Measurements from ENCODE around the gene PARD3B. TPM values are rescaled to one million over a fixed set of nuclear protein-coding genes. Genes with fewer than 3 reads are reported as not detected.

PARD3B gene
- polyA plus RNA-seq, 3 donors = not detected

DNA sequence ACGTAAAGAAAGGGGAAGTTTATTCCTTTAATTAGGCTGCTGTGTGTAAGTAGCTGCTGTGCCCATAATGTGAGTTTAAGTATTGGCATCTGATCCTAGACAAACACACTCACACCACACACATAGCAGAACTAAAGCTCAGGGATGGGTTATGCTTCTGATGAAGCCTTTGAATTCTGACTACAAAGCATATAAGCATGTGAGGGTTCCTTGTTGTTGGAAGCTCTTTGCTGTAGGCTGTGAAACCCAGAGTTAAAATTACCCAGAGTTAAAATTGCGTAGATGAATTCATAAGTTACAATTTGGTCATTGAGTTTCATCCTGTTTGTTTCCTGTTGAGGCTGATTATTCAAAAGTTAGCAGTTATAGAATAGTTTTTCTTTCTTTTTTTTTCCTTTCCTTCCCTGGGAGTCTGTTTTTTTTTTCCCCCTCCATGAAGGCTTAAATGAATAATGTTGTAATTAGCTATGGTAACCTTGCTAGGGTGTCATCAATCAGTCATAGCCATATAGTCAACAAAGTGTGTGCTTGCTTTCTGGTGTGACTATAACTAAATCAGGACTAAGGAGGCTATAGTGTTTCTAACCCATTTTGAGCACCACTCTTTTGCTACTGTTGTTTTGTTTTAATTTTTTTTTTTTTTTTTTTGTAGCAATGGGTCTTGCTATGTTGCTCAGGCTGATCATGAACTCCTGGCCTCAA lies 426.1 kb downstream of the PARD3B start:
- TF ChIP-seq, protein P1, sequence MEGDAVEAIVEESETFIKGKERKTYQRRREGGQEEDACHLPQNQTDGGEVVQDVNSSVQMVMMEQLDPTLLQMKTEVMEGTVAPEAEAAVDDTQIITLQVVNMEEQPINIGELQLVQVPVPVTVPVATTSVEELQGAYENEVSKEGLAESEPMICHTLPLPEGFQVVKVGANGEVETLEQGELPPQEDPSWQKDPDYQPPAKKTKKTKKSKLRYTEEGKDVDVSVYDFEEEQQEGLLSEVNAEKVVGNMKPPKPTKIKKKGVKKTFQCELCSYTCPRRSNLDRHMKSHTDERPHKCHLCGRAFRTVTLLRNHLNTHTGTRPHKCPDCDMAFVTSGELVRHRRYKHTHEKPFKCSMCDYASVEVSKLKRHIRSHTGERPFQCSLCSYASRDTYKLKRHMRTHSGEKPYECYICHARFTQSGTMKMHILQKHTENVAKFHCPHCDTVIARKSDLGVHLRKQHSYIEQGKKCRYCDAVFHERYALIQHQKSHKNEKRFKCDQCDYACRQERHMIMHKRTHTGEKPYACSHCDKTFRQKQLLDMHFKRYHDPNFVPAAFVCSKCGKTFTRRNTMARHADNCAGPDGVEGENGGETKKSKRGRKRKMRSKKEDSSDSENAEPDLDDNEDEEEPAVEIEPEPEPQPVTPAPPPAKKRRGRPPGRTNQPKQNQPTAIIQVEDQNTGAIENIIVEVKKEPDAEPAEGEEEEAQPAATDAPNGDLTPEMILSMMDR (IDR thresholded peaks at IDR 0.05) = no peak
- no peaks in the 10 kb centered on the region for H3K36me3 Mint-ChIP-seq
- H3K27ac ChIP-seq (ENCODE audit: low read depth in 1 of 2, low read length in 2 of 2) = no peak overlapping the region

DNA sequence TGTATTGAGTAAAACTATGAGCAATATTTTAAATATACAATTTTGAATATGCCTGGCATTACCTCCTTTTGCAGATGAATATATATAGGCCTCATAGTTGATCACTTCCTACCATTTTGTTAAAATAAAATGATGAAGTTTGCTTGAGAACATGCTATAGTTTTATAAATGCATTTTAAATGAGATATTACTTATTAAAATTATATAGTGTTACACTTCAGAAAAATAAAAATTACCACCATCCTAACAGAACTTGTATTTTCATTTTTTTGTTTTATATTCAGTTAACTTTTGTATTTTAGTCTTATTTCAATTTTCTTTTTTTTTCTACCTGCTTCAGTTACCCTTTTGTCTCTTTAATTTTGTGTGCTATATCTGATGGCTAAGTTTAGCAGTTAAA lies 426.9 kb downstream of the PARD3B start:
- Histone ChIP-seq H3K9ac (ENCODE audit: insufficient read depth, low read length, poor library complexity, severe bottlenecking) (no peak overlapping the region), H3K36me3 (replicated peaks in 1 of 2; ENCODE audit: control insufficient read depth in 1 of 2, insufficient read depth in 2 of 2, low read length in 2 of 2) (no peaks in the 10 kb centered on the region), H3K27ac (ENCODE audit: low read depth in 1 of 2, low read length in 2 of 2) (no peak overlapping the region), H3K4me2 (replicated peaks; ENCODE audit: extremely low read depth, low read length, poor library complexity, severe bottlenecking) (no peak overlapping the region), H2AFZ (ENCODE audit: insufficient read depth, low read depth, low read length, poor library complexity, severe bottlenecking) (no peak overlapping the region), H3K79me2 (ENCODE audit: insufficient read depth, low read length) (no peaks in the 10 kb centered on the region), H3K27me3 (ENCODE audit: control insufficient read depth in 2 of 2, insufficient read depth in 2 of 2, low read length in 2 of 2) (no peaks in the 10 kb centered on the region), H3K4me3 (replicated peaks in 1 of 3; ENCODE audit: low read depth in 2 of 3, low read length in 3 of 3) (no peak overlapping the region), H3K9me3 (replicated peaks in 1 of 2; ENCODE audit: control insufficient read depth in 1 of 2, insufficient read depth in 1 of 2, low read length in 2 of 2) (no peaks in the 10 kb centered on the region), H4K20me1 (ENCODE audit: insufficient read depth, low read length) (no peaks in the 10 kb centered on the region), H3K4me1 (ENCODE audit: control insufficient read depth in 1 of 2, insufficient read depth in 2 of 2, low read length in 2 of 2) (peaks cover 7 to 9% of the 10 kb centered on the region in 2 donors)
- intact Hi-C loops (cut with micrococcal nuclease) = no loop called here
- Mint-ChIP-seq H3K36me3 (no peaks in the 10 kb centered on the region), H3K27ac (no peak overlapping the region), H3K27me3 (ENCODE audit: low read depth in 3 of 3) (peaks cover 0 to 2% (median 2%) of the 10 kb centered on the region in 3 donors), H3K9me3 (peaks cover 0 to 3% (median 2%) of the 10 kb centered on the region in 7 donors), H3K4me1 (peaks cover 7% of the 10 kb centered on the region), H3K4me3 (no peak overlapping the region)
- DNase-seq = no peak
- TF ChIP-seq, protein P1 (IDR thresholded peaks at IDR 0.05) = no peak

More for the DNA sequence above, 426.1 kb downstream of the PARD3B start:
- Histone ChIP-seq H3K4me3 (replicated peaks in 1 of 3; ENCODE audit: low read depth in 2 of 3, low read length in 3 of 3) (no peak overlapping the region), H4K20me1 (ENCODE audit: insufficient read depth, low read length) (no peaks in the 10 kb centered on the region), H2AFZ (ENCODE audit: insufficient read depth, low read depth, low read length, poor library complexity, severe bottlenecking) (no peak overlapping the region), H3K4me2 (replicated peaks; ENCODE audit: extremely low read depth, low read length, poor library complexity, severe bottlenecking) (no peak overlapping the region), H3K4me1 (ENCODE audit: control insufficient read depth in 1 of 2, insufficient read depth in 2 of 2, low read length in 2 of 2) (peaks cover 11 to 12% of the 10 kb centered on the region in 2 donors), H3K9me3 (replicated peaks in 1 of 2; ENCODE audit: control insufficient read depth in 1 of 2, insufficient read depth in 1 of 2, low read length in 2 of 2) (no peaks in the 10 kb centered on the region), H3K27me3 (ENCODE audit: control insufficient read depth in 2 of 2, insufficient read depth in 2 of 2, low read length in 2 of 2) (no peaks in the 10 kb centered on the region), H3K36me3 (replicated peaks in 1 of 2; ENCODE audit: control insufficient read depth in 1 of 2, insufficient read depth in 2 of 2, low read length in 2 of 2) (no peaks in the 10 kb centered on the region), H3K9ac (ENCODE audit: insufficient read depth, low read length, poor library complexity, severe bottlenecking) (no peak overlapping the region), H3K79me2 (ENCODE audit: insufficient read depth, low read length) (no peaks in the 10 kb centered on the region)
- Mint-ChIP-seq H3K27me3 (ENCODE audit: low read depth in 3 of 3) (peaks cover 0 to 3% (median 2%) of the 10 kb centered on the region in 3 donors), H3K27ac (no peak overlapping the region), H3K4me3 (no peak overlapping the region), H3K9me3 (no peaks in the 10 kb centered on the region), H3K4me1 (peaks cover 10% of the 10 kb centered on the region)
- DNase-seq = no peak
- intact Hi-C loops (cut with micrococcal nuclease) = no loop called here
- WGBS (ENCODE audit: insufficient coverage) = no CpG with 5 or more reads among the region's 2 CpGs

Measured in CD14-positive monocyte (primary cell).